OCI-LY1 (cell line): Measurements from ENCODE around the gene OR2T6.

Experiments used
- EZH2 ChIP-seq: fragments of 200-600 bp; sonication (generic), shearing (Covaris generic); IDR thresholded peaks from 2 replicates; pipeline ENCODE4 v1.8.0; 2017; ENCODE audit warnings: borderline replicate concordance, mixed run types, mild to moderate bottlenecking, antibody characterized with exemption, low read length, moderate library complexity, mixed read lengths
- TF ChIP-seq, protein P1 (sequence below): fragments of 200-600 bp; sonication (generic), shearing (Covaris generic); IDR thresholded peaks from 2 replicates; pipeline ENCODE4 v1.5.1; 2017; ENCODE audit warnings: mild to moderate bottlenecking, antibody characterized with exemption, low read length, moderate library complexity, mixed read lengths

DNA sequence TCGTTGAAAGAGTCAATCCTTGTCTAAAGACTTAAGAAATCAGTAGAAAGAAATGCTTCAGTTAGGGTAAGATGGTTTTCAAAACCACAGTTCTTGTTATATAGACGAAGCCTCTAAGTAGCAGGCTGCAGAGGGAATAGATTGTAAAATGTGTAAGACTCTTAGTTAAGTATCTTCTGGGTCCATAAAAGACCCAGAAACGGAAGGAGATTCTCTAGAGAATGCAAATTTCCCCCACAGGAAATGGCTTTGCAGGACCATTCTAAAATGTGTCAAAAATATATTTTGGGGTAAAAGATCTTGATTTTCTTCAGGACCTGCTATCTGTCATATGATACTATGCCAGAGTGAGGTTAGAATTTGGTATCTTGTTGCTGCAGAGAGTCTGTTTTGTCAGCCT, 40.7 kb downstream of the OR2T6 start:
- TF ChIP-seq EZH2 = no peak
- TF ChIP-seq, protein P1, sequence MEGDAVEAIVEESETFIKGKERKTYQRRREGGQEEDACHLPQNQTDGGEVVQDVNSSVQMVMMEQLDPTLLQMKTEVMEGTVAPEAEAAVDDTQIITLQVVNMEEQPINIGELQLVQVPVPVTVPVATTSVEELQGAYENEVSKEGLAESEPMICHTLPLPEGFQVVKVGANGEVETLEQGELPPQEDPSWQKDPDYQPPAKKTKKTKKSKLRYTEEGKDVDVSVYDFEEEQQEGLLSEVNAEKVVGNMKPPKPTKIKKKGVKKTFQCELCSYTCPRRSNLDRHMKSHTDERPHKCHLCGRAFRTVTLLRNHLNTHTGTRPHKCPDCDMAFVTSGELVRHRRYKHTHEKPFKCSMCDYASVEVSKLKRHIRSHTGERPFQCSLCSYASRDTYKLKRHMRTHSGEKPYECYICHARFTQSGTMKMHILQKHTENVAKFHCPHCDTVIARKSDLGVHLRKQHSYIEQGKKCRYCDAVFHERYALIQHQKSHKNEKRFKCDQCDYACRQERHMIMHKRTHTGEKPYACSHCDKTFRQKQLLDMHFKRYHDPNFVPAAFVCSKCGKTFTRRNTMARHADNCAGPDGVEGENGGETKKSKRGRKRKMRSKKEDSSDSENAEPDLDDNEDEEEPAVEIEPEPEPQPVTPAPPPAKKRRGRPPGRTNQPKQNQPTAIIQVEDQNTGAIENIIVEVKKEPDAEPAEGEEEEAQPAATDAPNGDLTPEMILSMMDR = no peak
